ENCODE data around the gene ELAVL4. TPM values are rescaled to one million over a fixed set of nuclear protein-coding genes. Genes with fewer than 3 reads are reported as not detected.

ELAVL4 gene
- total and polyA plus RNA-seq, 9 of the 15 experiments (the other 6 are each of a cell fraction or from before 2014, with no cell fraction given): not detected

DNA sequence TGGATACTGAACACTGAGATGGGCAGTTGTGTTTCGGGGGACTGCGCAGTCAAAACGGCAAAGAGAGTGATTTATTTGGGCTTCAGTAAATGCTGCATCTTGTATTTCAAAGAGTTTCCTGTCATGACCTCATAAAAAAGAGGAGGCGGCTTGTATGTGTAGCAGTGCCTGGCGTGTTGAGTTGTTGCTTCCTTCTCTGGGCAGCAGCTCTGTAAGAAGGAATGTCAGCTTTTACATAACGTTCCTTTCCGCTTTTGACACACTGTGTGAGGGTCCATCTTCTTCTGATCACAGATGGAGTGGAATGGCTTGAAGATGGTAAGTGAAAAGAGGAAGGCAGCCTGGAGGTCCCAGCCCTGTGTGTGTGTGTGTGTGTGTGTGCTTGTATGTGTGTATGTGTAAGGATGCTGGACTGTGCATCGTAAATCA is 941 bp downstream of the ELAVL4 start:
- H3K4me1 ChIP-seq (replicated peaks in 1 of 2; ENCODE audit: control insufficient read depth in 2 of 2, insufficient read depth in 2 of 2, low read length in 2 of 2): no peaks in the 10 kb centered on the region
- ATAC-seq: no peak
- BruUV-seq (replicated peaks): no TSS peak
- WGBS (ENCODE audit: insufficient coverage, low coverage, missing lambda C conversion rate): 3% methylated on average over 8 of the region's 8 CpGs
- no peaks in the 10 kb centered on the region for H3K27me3 ChIP-seq (ENCODE audit: control insufficient read depth in 2 of 2, insufficient read depth in 2 of 2, low read length in 2 of 2)
- H3K9ac ChIP-seq (ENCODE audit: insufficient read depth in 1 of 2, low read depth in 2 of 2, low read length in 2 of 2): no peak overlapping the region
- H2AFZ ChIP-seq (ENCODE audit: low read depth, low read length): no peak overlapping the region
- FAIRE-seq: no peak
- H3K36me3 ChIP-seq (ENCODE audit: control insufficient read depth, insufficient read depth, low read length): no peaks in the 10 kb centered on the region
- no peak overlapping the region for H3K4me3 ChIP-seq
- in situ Hi-C loops (cut with MboI): no loop called here
- H3K9me1 ChIP-seq (ENCODE audit: control insufficient read depth, insufficient read depth, low read length): no peaks in the 10 kb centered on the region
- no peak for DNase-seq (ENCODE audit: extremely low read depth in 1 of 4, low spot score in 3 of 4)
- intact Hi-C loops (cut with micrococcal nuclease): no loop called here
- ChIA-PET CTCF (ENCODE audit: low intra/inter-chr PET ratio) (no interaction called here), POLR2A (interaction anchor here (0.7 kb wide), 1 partner anchor 27 kb away, joined by 4 read pairs; no protein-coding TSS in a partner anchor)
- no peaks in the 10 kb centered on the region for H4K20me1 ChIP-seq (replicated peaks; ENCODE audit: control insufficient read depth, insufficient read depth, low read length)
- H3K4me2 ChIP-seq (ENCODE audit: insufficient read depth, low read length): no peak overlapping the region
- H3K27ac ChIP-seq (ENCODE audit: extremely low read depth, low read depth, low read length): no peak overlapping the region
- H3K9me3 ChIP-seq (replicated peaks; ENCODE audit: control insufficient read depth, insufficient read depth, low read depth, low read length): no peaks in the 10 kb centered on the region
- H3K79me2 ChIP-seq (ENCODE audit: control insufficient read depth, insufficient read depth, low read length): no peaks in the 10 kb centered on the region
- TF ChIP-seq ZNF165 (CRISPR knock-in tag; IDR thresholded peaks at IDR 0.05; ENCODE audit: borderline replicate concordance) (no peak), TEAD2 (tag; IDR thresholded peaks at IDR 0.05) (no peak), CHD4 (IDR thresholded peaks at IDR 0.05; ENCODE audit: insufficient read depth, insufficient replicate concordance, low read depth, low read length, poor library complexity, severe bottlenecking) (no peak), CBFA2T3 (IDR thresholded peaks at IDR 0.05) (no peak), POLR2B (IDR thresholded peaks at IDR 0.05; ENCODE audit: low read depth, partially characterized antibody) (no peak), ETV5 (CRISPR knock-in tag; IDR thresholded peaks at IDR 0.05; ENCODE audit: low read depth) (no peak), ZNF76 (CRISPR knock-in tag; IDR thresholded peaks at IDR 0.05; ENCODE audit: borderline replicate concordance) (no peak), ZNF518B (CRISPR knock-in tag; IDR thresholded peaks at IDR 0.05) (no peak), ELF1 (tag; IDR thresholded peaks at IDR 0.05) (no peak), ZHX1 (conservative IDR thresholded peaks at IDR 0.05; ENCODE audit: low read length) (no peak), NELFE (IDR thresholded peaks at IDR 0.05; ENCODE audit: insufficient read depth, insufficient read length) (no peak), HNRNPH1 (optimal IDR thresholded peaks at IDR 0.05; ENCODE audit: low read depth, low read length) (no peak)
- TF ChIP-seq, protein P1, sequence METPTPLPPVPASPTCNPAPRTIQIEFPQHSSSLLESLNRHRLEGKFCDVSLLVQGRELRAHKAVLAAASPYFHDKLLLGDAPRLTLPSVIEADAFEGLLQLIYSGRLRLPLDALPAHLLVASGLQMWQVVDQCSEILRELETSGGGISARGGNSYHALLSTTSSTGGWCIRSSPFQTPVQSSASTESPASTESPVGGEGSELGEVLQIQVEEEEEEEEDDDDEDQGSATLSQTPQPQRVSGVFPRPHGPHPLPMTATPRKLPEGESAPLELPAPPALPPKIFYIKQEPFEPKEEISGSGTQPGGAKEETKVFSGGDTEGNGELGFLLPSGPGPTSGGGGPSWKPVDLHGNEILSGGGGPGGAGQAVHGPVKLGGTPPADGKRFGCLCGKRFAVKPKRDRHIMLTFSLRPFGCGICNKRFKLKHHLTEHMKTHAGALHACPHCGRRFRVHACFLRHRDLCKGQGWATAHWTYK (CRISPR knock-in tag; IDR thresholded peaks at IDR 0.05): no peak
